Measurements from ENCODE around the gene CCDC102B.

- TF ChIP-seq YY1 (IDR thresholded peaks at IDR 0.05; ENCODE audit: low read depth, low read length) (no peak), EZH2 (IDR thresholded peaks at IDR 0.05; ENCODE audit: low read depth, low read length, severe bottlenecking) (no peak)
These were observed 187.4 kb downstream of the CCDC102B start for GRCh38 chr18:68985172-68985820.
